COLO829 (cell line): ENCODE measurements around the gene PDIA3.
A peak's percentile ranks its signal among the peaks of the same experiment; 100 is the strongest.
"Not testable (repeated sequence)": the region's sequence is repeated elsewhere in the genome, so short reads cannot be mapped to it uniquely, and the experiment has no call there.

Experiments used
- DNase-seq: peaks from one replicate; pipeline ENCODE4 v3.0.0; 2012; ENCODE audit warnings: low spot score

The PDIA3 gene

DNA sequence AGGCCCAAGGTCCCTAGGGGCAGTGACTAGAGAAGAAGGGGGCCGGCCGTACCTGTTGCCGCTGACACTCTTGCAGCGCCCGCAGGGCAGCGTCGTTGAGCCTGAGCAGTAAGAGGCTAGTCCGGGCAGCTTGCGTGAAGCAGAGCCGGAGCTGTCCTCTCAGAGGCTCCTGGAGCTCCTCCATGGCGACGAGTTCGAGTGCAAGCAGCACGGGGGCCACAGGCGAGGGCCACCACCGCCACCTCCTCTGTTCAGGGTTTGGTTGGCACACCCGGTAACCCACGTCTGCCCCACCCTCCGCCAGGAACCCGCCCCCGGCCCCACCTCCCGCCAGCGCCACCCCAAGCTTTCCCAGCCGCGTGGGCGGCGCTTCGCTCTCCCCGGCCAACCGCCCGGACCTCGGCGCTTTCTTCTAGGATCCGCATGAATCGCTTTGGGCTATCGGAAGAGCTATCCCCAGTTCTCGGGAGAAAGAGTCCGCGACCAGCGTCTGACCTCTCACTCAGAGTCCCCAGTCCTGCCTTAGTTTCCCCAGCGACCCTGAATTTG is 30.6 kb downstream of the PDIA3 start, which contains the start of gene ELL3:
TSS of gene ELL3 (minus strand) at position 249 of the 549 bp plus-strand sequence. CDS start at position 184, 65 bp downstream.
- DNase-seq, result peak; percentile 11

- peak; percentile 13 for DNase-seq
Observed at GRCh38 chr15:43777267-43777914, 31.2 kb downstream of the PDIA3 start.

GRCh38 chr15:43779016-43779415 is 32.8 kb downstream of the PDIA3 start:
- DNase-seq, result no peak

DNA sequence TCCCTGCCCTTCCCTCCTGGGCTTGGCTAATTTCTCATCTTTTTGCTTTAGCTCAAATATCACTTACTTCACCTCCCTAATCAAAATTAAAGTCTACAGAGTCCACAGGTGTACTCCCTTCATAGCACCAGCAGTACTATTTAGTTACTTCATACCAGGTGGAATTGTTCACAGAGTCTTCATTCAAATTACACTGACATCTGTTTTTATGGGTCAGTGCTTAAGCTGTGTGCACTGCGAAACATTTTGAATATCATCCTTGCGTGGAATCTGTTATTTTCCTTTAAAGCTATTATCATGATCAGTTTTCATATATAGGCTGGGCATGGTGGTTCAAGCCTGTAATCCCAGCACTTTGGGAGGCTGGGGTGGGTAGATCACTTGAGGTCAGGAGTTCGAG is 43.2 kb downstream of the PDIA3 start:
- no peak for DNase-seq

GRCh38 chr15:43791993-43792760 is 45.9 kb downstream of the PDIA3 start, which contains the start of gene SERF2:
Gene SERF2, plus strand, starts transcription at chr15:43792320. Its CDS starts 57 bp downstream, at chr15:43792377.
- DNase-seq, result peak; percentile 99

- peak; percentile 51 for DNase-seq
Observed at GRCh38 chr15:43792761-43793476, 46.7 kb downstream of the PDIA3 start.

GRCh38 chr15:43793647-43794046 is 47.4 kb downstream of the PDIA3 start:
- no peak for DNase-seq

GRCh38 chr15:43794269-43795037 is 48.2 kb downstream of the PDIA3 start:
- DNase-seq, result no peak

DNA sequence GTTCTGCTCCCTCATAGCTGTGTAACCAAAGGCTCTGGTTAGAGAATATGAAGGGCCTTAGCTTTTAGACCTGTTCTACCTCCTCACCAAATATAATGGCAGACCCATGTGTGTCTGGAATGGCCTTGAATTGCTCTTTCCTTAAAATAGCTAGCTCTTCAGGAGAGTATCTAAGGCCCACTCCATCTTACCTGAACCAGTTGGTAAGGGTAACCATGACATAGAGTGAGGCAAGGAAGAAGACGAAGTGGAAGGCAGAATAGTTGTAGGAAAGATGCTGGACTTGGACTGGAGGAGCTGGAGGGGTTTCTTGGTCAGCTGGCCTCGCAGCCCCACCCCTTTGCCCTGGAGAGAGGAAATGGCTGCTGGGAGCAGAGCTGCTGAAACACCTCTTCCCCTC is 49.0 kb downstream of the PDIA3 start:
- no peak for DNase-seq

GRCh38 chr15:43795997-43796396 is 49.8 kb downstream of the PDIA3 start:
- DNase-seq, result no peak

- no peak for DNase-seq
Observed at GRCh38 chr15:43796566-43796965, 50.3 kb downstream of the PDIA3 start.

DNA sequence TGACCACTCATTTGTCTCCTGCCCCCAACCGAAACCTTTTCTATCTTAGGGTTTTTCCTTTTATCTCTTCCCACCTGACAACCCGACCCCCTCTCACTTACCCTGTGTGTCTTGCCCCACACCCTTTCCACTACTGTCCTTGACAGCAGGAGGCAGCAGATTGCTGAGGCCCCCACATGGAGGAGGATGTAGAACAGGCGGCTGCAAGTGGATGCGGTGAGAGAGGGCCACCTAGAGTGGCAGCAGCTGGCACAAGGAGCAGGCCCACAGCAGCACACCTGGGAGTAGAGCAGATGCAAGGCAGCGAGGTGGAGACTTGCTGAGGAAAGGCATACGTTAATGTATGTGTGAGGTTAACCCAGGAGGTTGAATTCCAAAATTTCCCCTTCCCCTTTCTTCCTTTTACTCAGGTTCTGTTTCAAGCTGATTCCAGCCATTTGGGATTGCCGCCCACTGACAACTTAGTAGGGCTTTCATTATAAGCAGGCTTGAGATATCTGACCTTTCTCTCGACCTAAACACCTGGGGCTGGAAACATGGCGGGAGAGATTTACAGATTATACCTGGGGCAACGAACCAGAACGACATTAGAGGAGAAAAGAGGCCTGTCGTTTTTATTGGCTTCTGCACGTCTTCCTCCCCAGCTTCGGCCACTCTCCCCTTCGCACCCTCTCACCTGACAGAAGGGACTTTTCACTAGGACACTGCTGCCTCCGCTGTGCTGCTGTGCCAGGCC is 53.1 kb downstream of the PDIA3 start:
- DNase-seq, result no peak

- DNase-seq, result no peak
Observed at GRCh38 chr15:43799945-43800285, 53.7 kb downstream of the PDIA3 start, which contains the start of gene SERINC4. Gene SERINC4, minus strand, starts transcription at chr15:43800220. Its CDS starts 234 bp downstream, at chr15:43799986.

GRCh38 chr15:43800286-43801141 is 54.3 kb downstream of the PDIA3 start, which contains the start of gene HYPK:
Gene HYPK, plus strand, starts transcription at chr15:43800599. Its CDS starts 24 bp downstream, at chr15:43800623.
- peak; percentile 66 for DNase-seq

GRCh38 chr15:43802676-43803075 is 56.4 kb downstream of the PDIA3 start:
- not testable (repeated sequence) for DNase-seq

GRCh38 chr15:43808435-43808950 is 62.3 kb downstream of the PDIA3 start:
- no peak for DNase-seq

DNA sequence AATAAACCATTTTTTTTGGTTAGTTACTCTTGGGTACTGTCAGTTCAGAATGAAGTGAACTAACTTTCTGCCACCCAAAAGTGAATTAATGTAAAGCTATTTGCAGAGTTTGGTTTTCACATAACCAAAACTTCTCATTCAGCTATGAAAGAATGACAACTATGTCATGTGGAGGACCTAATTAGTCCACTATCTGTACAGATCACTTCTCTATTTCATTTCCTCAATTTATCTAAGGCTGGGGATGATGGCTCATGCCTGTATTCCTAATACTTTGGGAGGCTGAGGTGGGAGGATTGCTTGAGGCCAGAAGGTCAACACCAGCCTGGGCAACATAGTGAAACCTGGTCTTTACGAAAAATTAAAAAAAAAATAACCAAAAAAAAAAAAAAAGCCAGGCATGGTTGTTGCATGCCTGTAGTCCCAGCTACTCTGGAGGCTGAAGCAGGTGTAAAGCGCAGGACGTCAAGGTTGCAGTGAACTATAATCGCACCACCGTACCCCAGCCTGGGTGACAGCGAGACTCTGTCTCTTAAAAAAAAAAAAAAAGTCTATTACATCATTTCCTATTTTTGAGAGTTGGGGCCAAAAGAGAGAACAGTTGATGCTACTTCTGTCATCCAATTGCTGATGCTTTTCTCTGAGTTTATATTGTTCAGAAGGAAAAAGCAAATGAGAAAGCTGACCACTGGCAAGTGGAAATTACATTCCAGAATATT is 62.9 kb downstream of the PDIA3 start:
- no peak for DNase-seq

DNA sequence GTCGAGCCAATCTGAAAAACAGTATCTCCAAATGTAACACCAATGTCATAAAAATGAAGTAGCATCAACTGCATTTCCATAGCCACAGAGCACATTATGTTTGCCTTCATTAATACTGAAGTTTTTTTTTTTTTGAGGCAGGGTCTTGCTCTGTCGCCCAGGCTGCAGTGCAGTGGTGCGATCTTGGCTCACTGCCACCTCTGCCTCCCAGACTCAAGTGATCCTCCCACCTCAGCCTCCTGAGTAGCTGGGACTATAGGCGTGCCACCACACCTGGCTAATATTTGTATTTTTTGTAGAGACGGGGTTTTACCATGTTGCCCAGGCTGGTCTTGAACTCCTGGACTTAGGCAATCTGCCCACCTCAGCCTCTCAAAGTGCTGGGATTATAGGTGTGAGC is 68.8 kb downstream of the PDIA3 start:
- DNase-seq, result not testable (repeated sequence)

DNA sequence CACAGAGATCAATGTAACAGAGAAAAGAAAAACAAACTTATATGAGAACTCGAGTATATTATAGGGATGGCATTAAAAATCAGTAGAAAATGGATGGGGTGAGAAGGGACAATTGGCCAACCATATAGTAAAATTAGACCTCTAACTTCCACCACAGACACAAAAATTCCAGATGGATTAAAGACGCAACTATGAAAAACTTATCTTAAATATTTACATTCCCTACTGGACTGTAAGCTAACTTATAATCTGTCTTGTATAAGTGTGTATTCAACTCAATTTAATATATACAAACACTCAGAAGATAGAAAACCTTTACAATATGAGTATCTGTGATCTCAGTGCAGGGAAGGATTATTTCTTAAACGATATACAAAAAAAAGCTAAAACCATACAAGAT is 75.3 kb downstream of the PDIA3 start:
- DNase-seq, result no peak
